ENCODE results near the gene TK2. TPM values are rescaled to one million over a fixed set of nuclear protein-coding genes. Genes with fewer than 3 reads are reported as not detected.

TK2 gene
- polyA plus RNA-seq, 2 of the 4 experiments (the other 2 are of a cell fraction) = 13.9 to 29.5 TPM

DNA sequence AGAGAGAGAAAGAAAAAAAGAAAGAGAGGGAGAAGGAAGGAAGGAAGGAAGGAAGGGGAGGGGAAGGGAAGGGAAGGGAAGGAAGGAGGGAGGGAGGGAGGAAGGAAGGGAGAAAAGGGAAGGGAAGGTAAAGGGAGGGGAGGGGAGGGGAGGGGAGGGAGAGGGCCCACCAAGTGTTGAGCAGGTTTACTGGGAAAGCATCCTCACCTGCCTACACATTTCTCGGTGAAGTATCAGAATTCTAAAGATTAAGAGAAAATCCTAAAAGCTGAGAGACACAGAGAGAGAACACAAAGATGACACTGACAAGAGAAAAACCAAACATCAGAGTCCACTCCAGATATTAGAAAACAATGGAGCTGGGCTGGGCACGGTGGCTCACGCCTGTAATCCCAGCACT is 42.3 kb upstream of the TK2 start:
- ATAC-seq = no peak
- no peak overlapping the region for H3K4me2 ChIP-seq
- no peak for TF ChIP-seq HEYL (CRISPR knock-in tag; IDR thresholded peaks at IDR 0.05)
- TF ChIP-seq CHD2 (IDR thresholded peaks at IDR 0.05; ENCODE audit: low read length, partially characterized antibody) = no peak
- no peak for TF ChIP-seq SMC3 (IDR thresholded peaks at IDR 0.05)
- no peak for TF ChIP-seq SREBF2 (IDR thresholded peaks at IDR 0.05)
- no peak for TF ChIP-seq EHMT2 (IDR thresholded peaks at IDR 0.05; ENCODE audit: low read depth)
- TF ChIP-seq HDAC2 (IDR thresholded peaks at IDR 0.05) = no peak
- no peak for TF ChIP-seq ZFP36 (IDR thresholded peaks at IDR 0.05; ENCODE audit: borderline replicate concordance, partially characterized antibody)
- TF ChIP-seq ESRRA (IDR thresholded peaks at IDR 0.05; ENCODE audit: borderline replicate concordance, low read length) = no peak
- TF ChIP-seq MAZ (IDR thresholded peaks at IDR 0.05; ENCODE audit: borderline replicate concordance, low read depth, low read length) = no peak
- no peak for TF ChIP-seq NFE2L2 (conservative IDR thresholded peaks at IDR 0.05; ENCODE audit: low read length)
- DNase-seq (ENCODE audit: low read depth in 1 of 2, low spot score in 1 of 2) = no peak
- no peaks in the 10 kb centered on the region for H3K9me3 ChIP-seq
- no peak overlapping the region for H3K4me3 ChIP-seq
- no peak for FAIRE-seq
- no peak overlapping the region for H3K27ac ChIP-seq
- H3K4me1 ChIP-seq = no peaks in the 10 kb centered on the region
- ChIA-PET POLR2A (no interaction called here), CTCF (interaction anchor here (0.8 to 1.4 kb wide), 2 partner anchors 9 to 16 kb away, joined by 3 read pairs; no protein-coding TSS in a partner anchor)
- WGBS (ENCODE audit: missing lambda C conversion rate) = 54% methylated on average over 3 of the region's 3 CpGs

DNA sequence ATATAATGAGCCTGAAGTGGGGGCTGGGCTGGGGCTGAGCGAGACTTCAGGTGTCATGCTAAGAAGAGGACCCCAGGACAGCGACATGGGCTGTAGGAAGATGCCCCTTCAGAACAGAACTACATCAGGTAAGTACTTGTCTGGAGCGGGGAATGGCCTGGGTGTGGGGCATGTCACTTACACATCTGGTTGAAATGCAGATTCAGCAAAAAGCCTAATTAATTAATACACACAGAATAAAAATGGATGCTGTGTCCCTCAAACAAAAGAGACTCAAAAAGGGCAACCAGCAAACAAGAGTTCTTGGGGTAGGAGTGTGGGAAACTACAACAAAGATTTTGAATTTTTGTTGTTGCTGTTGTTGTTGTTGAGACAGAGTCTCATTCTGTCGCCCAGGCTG is 41.1 kb upstream of the TK2 start:
- ChIA-PET CTCF (interaction anchor here (0.9 to 2.6 kb wide), 4 partner anchors 10 to 184 kb away, joined by 3 to 11 read pairs (median 6); partner anchors contain the start of gene CMTM3), POLR2A (interaction anchor here (0.6 kb wide), 1 partner anchor 81 kb away, joined by 6 read pairs; no protein-coding TSS in a partner anchor)
- DNase-seq (ENCODE audit: low read depth in 1 of 2, low spot score in 1 of 2) = no peak
- no peak for FAIRE-seq
- H3K4me1 ChIP-seq = no peaks in the 10 kb centered on the region
- H3K9me3 ChIP-seq = no peaks in the 10 kb centered on the region
- no peak overlapping the region for H3K4me2 ChIP-seq
- H3K27ac ChIP-seq = no peak overlapping the region
- 79% methylated on average over 4 of the region's 4 CpGs for WGBS (ENCODE audit: missing lambda C conversion rate)
- H3K4me3 ChIP-seq = no peak overlapping the region
- TF ChIP-seq MAFK (IDR thresholded peaks at IDR 0.05; ENCODE audit: partially characterized antibody) = peak; percentile 73
- TF ChIP-seq, protein P1, sequence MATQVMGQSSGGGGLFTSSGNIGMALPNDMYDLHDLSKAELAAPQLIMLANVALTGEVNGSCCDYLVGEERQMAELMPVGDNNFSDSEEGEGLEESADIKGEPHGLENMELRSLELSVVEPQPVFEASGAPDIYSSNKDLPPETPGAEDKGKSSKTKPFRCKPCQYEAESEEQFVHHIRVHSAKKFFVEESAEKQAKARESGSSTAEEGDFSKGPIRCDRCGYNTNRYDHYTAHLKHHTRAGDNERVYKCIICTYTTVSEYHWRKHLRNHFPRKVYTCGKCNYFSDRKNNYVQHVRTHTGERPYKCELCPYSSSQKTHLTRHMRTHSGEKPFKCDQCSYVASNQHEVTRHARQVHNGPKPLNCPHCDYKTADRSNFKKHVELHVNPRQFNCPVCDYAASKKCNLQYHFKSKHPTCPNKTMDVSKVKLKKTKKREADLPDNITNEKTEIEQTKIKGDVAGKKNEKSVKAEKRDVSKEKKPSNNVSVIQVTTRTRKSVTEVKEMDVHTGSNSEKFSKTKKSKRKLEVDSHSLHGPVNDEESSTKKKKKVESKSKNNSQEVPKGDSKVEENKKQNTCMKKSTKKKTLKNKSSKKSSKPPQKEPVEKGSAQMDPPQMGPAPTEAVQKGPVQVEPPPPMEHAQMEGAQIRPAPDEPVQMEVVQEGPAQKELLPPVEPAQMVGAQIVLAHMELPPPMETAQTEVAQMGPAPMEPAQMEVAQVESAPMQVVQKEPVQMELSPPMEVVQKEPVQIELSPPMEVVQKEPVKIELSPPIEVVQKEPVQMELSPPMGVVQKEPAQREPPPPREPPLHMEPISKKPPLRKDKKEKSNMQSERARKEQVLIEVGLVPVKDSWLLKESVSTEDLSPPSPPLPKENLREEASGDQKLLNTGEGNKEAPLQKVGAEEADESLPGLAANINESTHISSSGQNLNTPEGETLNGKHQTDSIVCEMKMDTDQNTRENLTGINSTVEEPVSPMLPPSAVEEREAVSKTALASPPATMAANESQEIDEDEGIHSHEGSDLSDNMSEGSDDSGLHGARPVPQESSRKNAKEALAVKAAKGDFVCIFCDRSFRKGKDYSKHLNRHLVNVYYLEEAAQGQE (IDR thresholded peaks at IDR 0.05) = no peak
- no peak for ATAC-seq

DNA sequence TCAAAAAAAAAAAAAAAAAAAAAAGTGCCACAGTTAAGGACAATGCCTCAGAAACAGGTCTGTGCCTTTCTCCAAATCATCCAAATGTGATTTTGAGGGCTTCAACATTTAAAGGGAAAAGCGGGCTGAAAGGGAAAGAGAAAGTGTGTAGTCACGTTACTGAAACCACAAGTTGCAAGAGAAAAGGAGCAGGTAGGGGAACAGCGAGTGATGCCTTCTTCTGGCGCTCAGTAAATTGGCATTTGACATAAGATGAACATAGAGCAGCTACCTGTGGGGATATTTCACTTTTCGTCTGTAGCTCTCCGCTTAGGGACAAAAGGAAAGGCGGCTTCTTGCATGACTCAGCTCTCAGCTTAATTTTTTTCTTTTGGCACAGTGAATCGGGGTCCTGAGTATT is 40.4 kb upstream of the TK2 start:
- FAIRE-seq = no peak
- ChIA-PET CTCF (interaction anchor here (0.9 to 2.6 kb wide), 6 partner anchors 10 to 183 kb away, joined by 3 to 11 read pairs (median 6); partner anchors contain the start of gene CMTM3), POLR2A (interaction anchor here (0.6 kb wide), 1 partner anchor 82 kb away, joined by 6 read pairs; no protein-coding TSS in a partner anchor)
- TF ChIP-seq CEBPB (IDR thresholded peaks at IDR 0.05) (no peak), ESRRA (IDR thresholded peaks at IDR 0.05; ENCODE audit: borderline replicate concordance, low read length) (no peak), CBX2 (IDR thresholded peaks at IDR 0.05; ENCODE audit: borderline replicate concordance, low read depth) (no peak), NR3C1 (IDR thresholded peaks at IDR 0.05) (no peak), MAFK (IDR thresholded peaks at IDR 0.05; ENCODE audit: partially characterized antibody) (no peak), RARB (CRISPR knock-in tag; IDR thresholded peaks at IDR 0.05) (no peak), FOXS1 (CRISPR knock-in tag; IDR thresholded peaks at IDR 0.05) (no peak), GATA3 (IDR thresholded peaks at IDR 0.05; ENCODE audit: borderline replicate concordance) (no peak), CHD4 (IDR thresholded peaks at IDR 0.05; ENCODE audit: borderline replicate concordance) (no peak), RAD21 (conservative IDR thresholded peaks at IDR 0.05 in 1 of 2, IDR thresholded peaks at IDR 0.05 in 1 of 2) (no peak), RNF2 (IDR thresholded peaks at IDR 0.05; ENCODE audit: borderline replicate concordance, low read depth) (no peak), HOXB13 (CRISPR knock-in tag; IDR thresholded peaks at IDR 0.05; ENCODE audit: low read depth) (no peak), JUN (IDR thresholded peaks at IDR 0.05) (no peak), FOSL2 (IDR thresholded peaks at IDR 0.05) (no peak), FOSL2 (CRISPR knock-in tag; IDR thresholded peaks at IDR 0.05) (no peak), KDM5A (IDR thresholded peaks at IDR 0.05) (no peak)
- TF ChIP-seq, protein P2, sequence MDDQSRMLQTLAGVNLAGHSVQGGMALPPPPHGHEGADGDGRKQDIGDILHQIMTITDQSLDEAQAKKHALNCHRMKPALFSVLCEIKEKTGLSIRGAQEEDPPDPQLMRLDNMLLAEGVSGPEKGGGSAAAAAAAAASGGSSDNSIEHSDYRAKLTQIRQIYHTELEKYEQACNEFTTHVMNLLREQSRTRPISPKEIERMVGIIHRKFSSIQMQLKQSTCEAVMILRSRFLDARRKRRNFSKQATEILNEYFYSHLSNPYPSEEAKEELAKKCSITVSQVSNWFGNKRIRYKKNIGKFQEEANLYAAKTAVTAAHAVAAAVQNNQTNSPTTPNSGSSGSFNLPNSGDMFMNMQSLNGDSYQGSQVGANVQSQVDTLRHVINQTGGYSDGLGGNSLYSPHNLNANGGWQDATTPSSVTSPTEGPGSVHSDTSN (IDR thresholded peaks at IDR 0.05) = no peak
- H3K27ac ChIP-seq = no peak overlapping the region
- no peak overlapping the region for H3K4me3 ChIP-seq
- 83% methylated on average over 8 of the region's 8 CpGs for WGBS (ENCODE audit: missing lambda C conversion rate)
- no peaks in the 10 kb centered on the region for H3K4me1 ChIP-seq
- H3K9me3 ChIP-seq = no peaks in the 10 kb centered on the region
- no peak for DNase-seq (ENCODE audit: low read depth in 1 of 2, low spot score in 1 of 2)
- ATAC-seq = no peak
- no peak overlapping the region for H3K4me2 ChIP-seq
